Measurements from ENCODE around the gene MNAT1.

DNA sequence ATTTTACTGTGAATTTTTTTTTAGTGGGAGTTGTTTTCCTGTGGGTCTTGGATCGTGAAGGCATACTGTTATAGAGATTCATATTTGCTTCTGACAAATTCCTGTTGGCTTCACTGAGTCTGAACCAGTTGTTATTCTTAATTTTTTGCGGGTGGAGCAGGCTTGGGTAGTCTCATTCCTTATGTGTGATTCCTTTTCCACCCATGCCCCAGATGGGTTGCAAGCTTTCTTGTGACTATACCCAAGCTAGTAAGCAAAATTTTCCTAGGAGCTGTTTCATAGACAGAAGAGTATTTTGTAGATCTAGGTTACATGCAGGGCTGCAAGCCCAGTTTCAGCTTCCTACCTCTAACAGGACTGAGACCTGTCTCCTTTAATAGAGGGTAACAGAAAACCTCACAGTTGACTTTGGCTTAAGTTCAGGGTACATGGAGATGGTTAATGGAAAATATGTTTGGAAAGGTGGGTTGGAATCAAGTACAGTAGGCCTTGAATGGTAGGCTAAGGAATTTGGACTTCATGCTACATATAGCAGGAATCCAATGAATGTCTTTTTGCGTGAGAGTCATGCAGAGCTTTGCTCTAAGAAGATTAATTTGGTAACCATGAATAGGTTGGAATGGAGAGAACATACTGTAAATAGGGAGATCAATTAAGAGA, 217.3 kb downstream of the MNAT1 start:
- no peak for TF ChIP-seq POLR2A (IDR thresholded peaks at IDR 0.05)
- TF ChIP-seq, protein P1, sequence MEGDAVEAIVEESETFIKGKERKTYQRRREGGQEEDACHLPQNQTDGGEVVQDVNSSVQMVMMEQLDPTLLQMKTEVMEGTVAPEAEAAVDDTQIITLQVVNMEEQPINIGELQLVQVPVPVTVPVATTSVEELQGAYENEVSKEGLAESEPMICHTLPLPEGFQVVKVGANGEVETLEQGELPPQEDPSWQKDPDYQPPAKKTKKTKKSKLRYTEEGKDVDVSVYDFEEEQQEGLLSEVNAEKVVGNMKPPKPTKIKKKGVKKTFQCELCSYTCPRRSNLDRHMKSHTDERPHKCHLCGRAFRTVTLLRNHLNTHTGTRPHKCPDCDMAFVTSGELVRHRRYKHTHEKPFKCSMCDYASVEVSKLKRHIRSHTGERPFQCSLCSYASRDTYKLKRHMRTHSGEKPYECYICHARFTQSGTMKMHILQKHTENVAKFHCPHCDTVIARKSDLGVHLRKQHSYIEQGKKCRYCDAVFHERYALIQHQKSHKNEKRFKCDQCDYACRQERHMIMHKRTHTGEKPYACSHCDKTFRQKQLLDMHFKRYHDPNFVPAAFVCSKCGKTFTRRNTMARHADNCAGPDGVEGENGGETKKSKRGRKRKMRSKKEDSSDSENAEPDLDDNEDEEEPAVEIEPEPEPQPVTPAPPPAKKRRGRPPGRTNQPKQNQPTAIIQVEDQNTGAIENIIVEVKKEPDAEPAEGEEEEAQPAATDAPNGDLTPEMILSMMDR (IDR thresholded peaks at IDR 0.05): no peak
